Measurements from ENCODE around the gene KCNJ6. TPM values are rescaled to one million over a fixed set of nuclear protein-coding genes. Genes with fewer than 3 reads are reported as not detected.

KCNJ6 gene
- total RNA-seq, 1 experiment from 2014 or later: not detected

DNA sequence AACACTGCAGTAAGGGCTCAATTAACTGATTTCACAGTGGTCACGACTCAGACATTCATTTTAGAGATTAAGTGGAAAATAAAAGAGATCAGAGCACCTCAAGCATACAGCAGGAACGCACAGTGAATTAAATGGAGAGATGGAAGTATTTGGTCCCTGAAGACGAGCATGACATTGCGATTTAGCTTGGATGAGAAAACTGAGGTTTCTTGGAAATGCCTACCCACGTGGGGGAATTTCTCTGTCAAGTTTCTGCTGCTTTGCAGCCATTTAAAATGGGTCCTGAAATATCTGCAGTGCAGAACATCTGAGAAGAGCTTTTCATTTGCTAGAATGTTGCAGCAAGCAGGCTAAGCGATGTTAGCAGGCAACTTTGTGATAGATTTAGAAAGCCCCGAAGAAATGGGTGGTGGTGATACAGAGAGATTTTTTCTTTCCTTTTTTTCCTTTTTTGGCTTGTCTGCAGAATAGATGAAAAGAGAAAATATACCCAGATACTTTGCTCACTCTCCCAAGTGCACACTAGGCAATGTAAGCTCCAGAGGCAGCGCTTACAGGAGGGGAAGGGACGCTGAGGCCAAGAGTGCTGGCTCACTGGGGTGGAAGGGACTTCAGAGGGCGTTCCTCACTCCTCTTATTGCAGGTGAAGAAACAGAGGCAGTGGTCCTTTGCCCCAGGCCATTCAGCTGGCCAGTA, 258.0 kb downstream of the KCNJ6 start:
- CTCF ChIA-PET: interaction anchor here (0.6 kb wide), 2 partner anchors 195 to 1644 kb away, joined by 4 to 5 read pairs; no protein-coding TSS in a partner anchor
- no peak overlapping the region for H3K27ac Mint-ChIP-seq (ENCODE audit: unreplicated experiment)
- H3K36me3 Mint-ChIP-seq (ENCODE audit: insufficient read depth, unreplicated experiment): no peaks in the 10 kb centered on the region
- DNase-seq: no peak
- H3K4me1 ChIP-seq: peaks cover 21% of the 10 kb centered on the region
- H3K4me3 Mint-ChIP-seq (ENCODE audit: unreplicated experiment): no peak overlapping the region
- no TSS peak for BruUV-seq (replicated peaks)
- no peaks in the 10 kb centered on the region for H3K9me3 Mint-ChIP-seq (ENCODE audit: unreplicated experiment)
- intact Hi-C loops (cut with micrococcal nuclease; ENCODE audit: unreplicated experiment): no loop called here
- TF ChIP-seq, protein P1, sequence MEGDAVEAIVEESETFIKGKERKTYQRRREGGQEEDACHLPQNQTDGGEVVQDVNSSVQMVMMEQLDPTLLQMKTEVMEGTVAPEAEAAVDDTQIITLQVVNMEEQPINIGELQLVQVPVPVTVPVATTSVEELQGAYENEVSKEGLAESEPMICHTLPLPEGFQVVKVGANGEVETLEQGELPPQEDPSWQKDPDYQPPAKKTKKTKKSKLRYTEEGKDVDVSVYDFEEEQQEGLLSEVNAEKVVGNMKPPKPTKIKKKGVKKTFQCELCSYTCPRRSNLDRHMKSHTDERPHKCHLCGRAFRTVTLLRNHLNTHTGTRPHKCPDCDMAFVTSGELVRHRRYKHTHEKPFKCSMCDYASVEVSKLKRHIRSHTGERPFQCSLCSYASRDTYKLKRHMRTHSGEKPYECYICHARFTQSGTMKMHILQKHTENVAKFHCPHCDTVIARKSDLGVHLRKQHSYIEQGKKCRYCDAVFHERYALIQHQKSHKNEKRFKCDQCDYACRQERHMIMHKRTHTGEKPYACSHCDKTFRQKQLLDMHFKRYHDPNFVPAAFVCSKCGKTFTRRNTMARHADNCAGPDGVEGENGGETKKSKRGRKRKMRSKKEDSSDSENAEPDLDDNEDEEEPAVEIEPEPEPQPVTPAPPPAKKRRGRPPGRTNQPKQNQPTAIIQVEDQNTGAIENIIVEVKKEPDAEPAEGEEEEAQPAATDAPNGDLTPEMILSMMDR (IDR thresholded peaks at IDR 0.05; ENCODE audit: insufficient read depth in 1 of 2, low read depth in 1 of 2, low read length in 1 of 2, severe bottlenecking in 1 of 2, unreplicated experiment in 1 of 2): no peak
- POLR2A ChIA-PET: no interaction called here
- no peaks in the 10 kb centered on the region for H3K36me3 ChIP-seq (ENCODE audit: control insufficient read depth, insufficient read depth, low read length)
- H3K27me3 ChIP-seq (replicated peaks; ENCODE audit: control insufficient read depth, insufficient read depth, low read length): no peaks in the 10 kb centered on the region
- H3K4me1 Mint-ChIP-seq (ENCODE audit: low read depth, unreplicated experiment): peaks cover 13% of the 10 kb centered on the region
- H3K27me3 Mint-ChIP-seq (ENCODE audit: insufficient read depth, unreplicated experiment): no peaks in the 10 kb centered on the region
- H3K9me3 ChIP-seq: no peaks in the 10 kb centered on the region
- H3K4me3 ChIP-seq (ENCODE audit: low read depth, low read length): no peak overlapping the region

DNA sequence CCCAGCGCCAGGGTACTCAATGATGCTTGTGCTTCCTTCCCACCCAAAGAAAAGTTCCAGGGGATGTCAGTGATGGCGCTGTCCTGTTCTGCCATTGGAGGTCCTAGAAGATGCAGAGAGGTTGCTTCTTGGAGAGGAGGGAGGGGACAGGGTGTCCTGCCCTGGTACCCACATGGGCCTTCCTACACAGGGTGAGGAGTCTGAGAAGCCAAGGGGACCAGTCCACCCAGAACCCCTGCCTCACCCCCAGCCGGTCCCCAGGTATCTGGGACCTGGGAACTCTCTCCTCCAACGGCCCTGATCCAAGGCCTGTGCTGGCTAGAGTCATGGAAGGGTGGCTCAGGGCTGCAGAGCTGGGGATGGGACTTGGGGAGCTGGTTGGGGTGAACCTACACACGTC, 259.4 kb downstream of the KCNJ6 start:
- Mint-ChIP-seq H3K27me3 (ENCODE audit: insufficient read depth, unreplicated experiment) (no peaks in the 10 kb centered on the region), H3K36me3 (ENCODE audit: insufficient read depth, unreplicated experiment) (no peaks in the 10 kb centered on the region), H3K4me3 (ENCODE audit: unreplicated experiment) (no peak overlapping the region), H3K9me3 (ENCODE audit: unreplicated experiment) (no peaks in the 10 kb centered on the region), H3K27ac (ENCODE audit: unreplicated experiment) (no peak overlapping the region), H3K4me1 (ENCODE audit: low read depth, unreplicated experiment) (peaks cover 13% of the 10 kb centered on the region)
- intact Hi-C loops (cut with micrococcal nuclease; ENCODE audit: unreplicated experiment): no loop called here
- Histone ChIP-seq H3K36me3 (ENCODE audit: control insufficient read depth, insufficient read depth, low read length) (no peaks in the 10 kb centered on the region), H3K4me3 (ENCODE audit: low read depth, low read length) (no peak overlapping the region), H3K4me1 (peaks cover 21% of the 10 kb centered on the region), H3K27me3 (replicated peaks; ENCODE audit: control insufficient read depth, insufficient read depth, low read length) (no peaks in the 10 kb centered on the region), H3K9me3 (no peaks in the 10 kb centered on the region)
- CTCF ChIA-PET: no interaction called here
- no peak for DNase-seq
- BruUV-seq (replicated peaks): no TSS peak
- POLR2A ChIA-PET: no interaction called here
- TF ChIP-seq, protein P1 (IDR thresholded peaks at IDR 0.05; ENCODE audit: insufficient read depth in 1 of 2, low read depth in 1 of 2, low read length in 1 of 2, severe bottlenecking in 1 of 2, unreplicated experiment in 1 of 2): no peak

DNA sequence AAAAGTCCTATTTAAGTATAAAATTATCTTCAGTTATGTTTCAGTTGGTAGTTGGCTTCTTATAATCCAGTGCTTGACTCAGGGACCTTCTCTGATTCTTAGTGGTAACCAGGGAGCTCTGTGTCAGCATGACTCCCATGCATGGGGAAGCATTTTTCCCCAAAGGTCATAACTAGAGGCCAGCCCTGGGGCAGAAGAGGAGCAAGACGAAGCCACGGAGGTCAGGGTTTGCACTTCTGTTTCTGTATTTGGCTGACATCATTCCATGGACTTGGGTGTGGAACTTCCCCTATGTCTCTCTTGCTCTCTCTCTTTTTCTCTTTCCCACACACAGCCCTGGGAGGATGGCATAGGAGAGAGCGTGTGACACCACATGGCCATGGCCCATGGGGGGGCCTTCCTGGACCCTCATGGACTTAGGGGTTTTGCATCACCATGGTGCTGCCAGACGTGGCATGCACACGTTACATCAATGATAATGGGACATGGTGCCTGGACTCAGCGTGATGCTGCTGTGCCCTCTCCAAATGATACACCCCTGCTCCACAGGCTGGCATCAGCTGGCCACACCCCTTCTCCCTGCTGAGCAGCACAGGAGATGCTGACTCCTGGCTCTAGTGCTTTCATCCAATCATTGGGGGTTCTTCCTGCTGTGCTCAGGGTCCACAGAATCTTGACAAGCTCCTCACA, 260.5 kb downstream of the KCNJ6 start:
- ChIA-PET CTCF (interaction anchor here (0.7 kb wide), 1 partner anchor 215 kb away, joined by 7 read pairs; no protein-coding TSS in a partner anchor), POLR2A (no interaction called here)
- no peaks in the 10 kb centered on the region for H3K9me3 ChIP-seq
- Mint-ChIP-seq H3K36me3 (ENCODE audit: insufficient read depth, unreplicated experiment) (no peaks in the 10 kb centered on the region), H3K4me1 (ENCODE audit: low read depth, unreplicated experiment) (peaks cover 13% of the 10 kb centered on the region), H3K27ac (ENCODE audit: unreplicated experiment) (no peak overlapping the region), H3K4me3 (ENCODE audit: unreplicated experiment) (no peak overlapping the region), H3K27me3 (ENCODE audit: insufficient read depth, unreplicated experiment) (no peaks in the 10 kb centered on the region), H3K9me3 (ENCODE audit: unreplicated experiment) (no peaks in the 10 kb centered on the region)
- no peaks in the 10 kb centered on the region for H3K36me3 ChIP-seq (ENCODE audit: control insufficient read depth, insufficient read depth, low read length)
- intact Hi-C loops (cut with micrococcal nuclease; ENCODE audit: unreplicated experiment): no loop called here
- DNase-seq: no peak
- no peak overlapping the region for H3K4me3 ChIP-seq (ENCODE audit: low read depth, low read length)
- TF ChIP-seq, protein P1 (IDR thresholded peaks at IDR 0.05; ENCODE audit: insufficient read depth in 1 of 2, low read depth in 1 of 2, low read length in 1 of 2, severe bottlenecking in 1 of 2, unreplicated experiment in 1 of 2): no peak
- no peaks in the 10 kb centered on the region for H3K27me3 ChIP-seq (replicated peaks; ENCODE audit: control insufficient read depth, insufficient read depth, low read length)
- no TSS peak for BruUV-seq (replicated peaks)
- peaks cover 21% of the 10 kb centered on the region for H3K4me1 ChIP-seq

Measured in Caco-2 (cell line).